Neural cell (in vitro differentiated cells): Measurements from ENCODE around the gene KISS1R. TPM values are rescaled to one million over a fixed set of nuclear protein-coding genes. Genes with fewer than 3 reads are reported as not detected.

Experiments used
- H2AFZ ChIP-seq: fragments of 200-600, 300-800 bp; sonication (generic), shearing (Covaris generic); 2 replicates; pipeline ENCODE4 v1.6.0; 2014; ENCODE audit warnings: low read depth, mild to moderate bottlenecking, antibody characterized with exemption, low read length, moderate library complexity
- H3F3A ChIP-seq: fragments of 200-600 bp; shearing (Covaris generic); 2 replicates; pipeline ENCODE4 v1.6.1; 2016; ENCODE audit warnings: mild to moderate bottlenecking, moderate library complexity, mixed read lengths, antibody characterized with exemption, low read length; ENCODE audit not compliant: insufficient read depth, poor library complexity, severe bottlenecking
- H3K27ac ChIP-seq: fragments of 200-600, 300-800 bp; sonication (generic), shearing (Covaris generic); 2 replicates; pipeline ENCODE4 v1.5.1; 2014; ENCODE audit warnings: mild to moderate bottlenecking, low read length, moderate library complexity
- H3K27me3 ChIP-seq: fragments of 300-800, 200-600 bp; sonication (generic), shearing (Covaris generic); 2 replicates; pipeline ENCODE4 v1.6.0; 2014; ENCODE audit warnings: mild to moderate bottlenecking, low read depth, low read length, moderate library complexity; ENCODE audit not compliant: insufficient read depth
- H3K36me3 ChIP-seq: fragments of 300-800, 200-600 bp; sonication (generic), shearing (Covaris generic); 2 replicates; pipeline ENCODE4 v1.5.1; 2014; ENCODE audit warnings: mild to moderate bottlenecking, antibody characterized with exemption, low read length, moderate library complexity; ENCODE audit not compliant: insufficient read depth
- H3K4me2 ChIP-seq: fragments of 300-800, 200-600 bp; sonication (generic), shearing (Covaris generic); 2 replicates; pipeline ENCODE4 v1.6.0; 2014; ENCODE audit warnings: mild to moderate bottlenecking, low read length
- H3K4me3 ChIP-seq: fragments of 300-800, 200-600 bp; sonication (generic), shearing (Covaris generic); 2 replicates; pipeline ENCODE4 v1.5.1; 2014; ENCODE audit warnings: mild to moderate bottlenecking, low read length, moderate library complexity
- H3K79me2 ChIP-seq: fragments of 200-600 bp; shearing (Covaris generic); replicated peaks from 2 replicates; pipeline ENCODE4 v1.6.0; 2014; ENCODE audit warnings: mild to moderate bottlenecking, low read length, moderate library complexity; ENCODE audit not compliant: insufficient read depth
- H3K9ac ChIP-seq: fragments of 300-800, 200-600 bp; sonication (generic), shearing (Covaris generic); 2 replicates; pipeline ENCODE4 v1.6.1; 2016; ENCODE audit warnings: mild to moderate bottlenecking, low read length, mixed read lengths
- H3K9me2 ChIP-seq: fragments of 200-600 bp; shearing (Covaris generic); 2 replicates; pipeline ENCODE4 v1.6.1; 2016; ENCODE audit warnings: mild to moderate bottlenecking, low read length, mixed read lengths; ENCODE audit not compliant: insufficient read depth
- H3K9me3 ChIP-seq: fragments of 200-600, 300-800 bp; sonication (generic), shearing (Covaris generic); 2 replicates; pipeline ENCODE4 v1.6.1; 2016; ENCODE audit warnings: mild to moderate bottlenecking, mixed run types, low read length, moderate library complexity, mixed read lengths
- H4K20me1 ChIP-seq: fragments of 200-600 bp; shearing (Covaris generic); 2 replicates; pipeline ENCODE4 v1.6.1; 2016; ENCODE audit warnings: mild to moderate bottlenecking, mixed run types; ENCODE audit not compliant: insufficient read depth
- EP300 ChIP-seq: fragments of 450-650 bp; conservative IDR thresholded peaks from 2 replicates; pipeline ENCODE4 v1.6.1; 2014; ENCODE audit warnings: antibody characterized with exemption, mild to moderate bottlenecking, moderate library complexity; ENCODE audit not compliant: poor library complexity, severe bottlenecking
- EZH2 ChIP-seq: fragments of 200-600, 300-800 bp; shearing (Covaris generic), sonication (generic); IDR thresholded peaks from 2 replicates; pipeline ENCODE4 v1.6.1; 2014; ENCODE audit warnings: antibody characterized with exemption, low read length, borderline replicate concordance, mild to moderate bottlenecking; ENCODE audit not compliant: insufficient read depth, poor library complexity, severe bottlenecking
- MXI1 ChIP-seq: fragments of 450-650 bp; conservative IDR thresholded peaks from 2 replicates; pipeline ENCODE4 v1.6.1; 2014; ENCODE audit warnings: antibody characterized with exemption, mild to moderate bottlenecking; ENCODE audit not compliant: poor library complexity, severe bottlenecking
- POLR2AphosphoS5 ChIP-seq: IDR thresholded peaks from 2 replicates; pipeline ENCODE4 v1.6.1; 2012
- RAD21 ChIP-seq: fragments of 450-650 bp; conservative IDR thresholded peaks from 2 replicates; pipeline ENCODE4 v1.6.1; 2014; ENCODE audit warnings: antibody characterized with exemption, mild to moderate bottlenecking, moderate library complexity
- SMC3 ChIP-seq: fragments of 450-650 bp; conservative IDR thresholded peaks from 2 replicates; pipeline ENCODE4 v1.6.1; 2014; ENCODE audit warnings: antibody characterized with exemption, mild to moderate bottlenecking, moderate library complexity; ENCODE audit not compliant: poor library complexity
- TAF1 ChIP-seq: IDR thresholded peaks from 2 replicates; pipeline ENCODE4 v1.6.1; 2012; ENCODE audit warnings: low read depth
- polyA plus RNA-seq: library from polyadenylated mRNA; depleted of rRNA; stranded (reverse); fragments of >200 nt; gene quantifications from 2 replicates; pipeline ENCODE4 v1.2.3, GENCODE V29; 2014
- TF ChIP-seq, protein P1 (sequence below): IDR thresholded peaks from 2 replicates; pipeline ENCODE4 v1.6.1; 2012; ENCODE audit warnings: borderline replicate concordance
- TF ChIP-seq, protein P2 (sequence below): fragments of 450-650 bp; IDR thresholded peaks from 2 replicates; pipeline ENCODE4 v1.5.1; 2014; ENCODE audit warnings: antibody characterized with exemption, mild to moderate bottlenecking, moderate library complexity; ENCODE audit not compliant: poor library complexity, severe bottlenecking

Gene KISS1R
- polyA plus RNA-seq, 1 donor from 2014 or later, result 5.4 TPM

DNA sequence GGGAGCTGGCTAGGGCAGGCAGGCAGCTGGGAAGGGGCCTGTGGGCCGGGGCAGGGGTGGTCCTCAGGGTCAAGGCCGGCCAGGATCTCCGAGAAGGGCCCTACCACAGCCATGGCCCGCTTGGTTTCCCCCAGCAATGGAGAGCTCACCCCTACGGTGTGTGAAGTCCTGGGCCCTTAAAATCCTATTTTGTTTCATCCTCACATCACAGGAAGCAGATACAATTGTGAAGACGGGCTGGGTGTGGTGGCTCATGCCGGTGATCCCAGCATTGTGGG is 15.1 kb upstream of the KISS1R start:
- H3K9me3 ChIP-seq, result no peaks in the 10 kb centered on the region
- TF ChIP-seq EZH2 (no peak), RAD21 (no peak), TAF1 (no peak), EP300 (no peak), MXI1 (no peak), SMC3 (no peak), POLR2AphosphoS5 (no peak)
- TF ChIP-seq, protein P1, sequence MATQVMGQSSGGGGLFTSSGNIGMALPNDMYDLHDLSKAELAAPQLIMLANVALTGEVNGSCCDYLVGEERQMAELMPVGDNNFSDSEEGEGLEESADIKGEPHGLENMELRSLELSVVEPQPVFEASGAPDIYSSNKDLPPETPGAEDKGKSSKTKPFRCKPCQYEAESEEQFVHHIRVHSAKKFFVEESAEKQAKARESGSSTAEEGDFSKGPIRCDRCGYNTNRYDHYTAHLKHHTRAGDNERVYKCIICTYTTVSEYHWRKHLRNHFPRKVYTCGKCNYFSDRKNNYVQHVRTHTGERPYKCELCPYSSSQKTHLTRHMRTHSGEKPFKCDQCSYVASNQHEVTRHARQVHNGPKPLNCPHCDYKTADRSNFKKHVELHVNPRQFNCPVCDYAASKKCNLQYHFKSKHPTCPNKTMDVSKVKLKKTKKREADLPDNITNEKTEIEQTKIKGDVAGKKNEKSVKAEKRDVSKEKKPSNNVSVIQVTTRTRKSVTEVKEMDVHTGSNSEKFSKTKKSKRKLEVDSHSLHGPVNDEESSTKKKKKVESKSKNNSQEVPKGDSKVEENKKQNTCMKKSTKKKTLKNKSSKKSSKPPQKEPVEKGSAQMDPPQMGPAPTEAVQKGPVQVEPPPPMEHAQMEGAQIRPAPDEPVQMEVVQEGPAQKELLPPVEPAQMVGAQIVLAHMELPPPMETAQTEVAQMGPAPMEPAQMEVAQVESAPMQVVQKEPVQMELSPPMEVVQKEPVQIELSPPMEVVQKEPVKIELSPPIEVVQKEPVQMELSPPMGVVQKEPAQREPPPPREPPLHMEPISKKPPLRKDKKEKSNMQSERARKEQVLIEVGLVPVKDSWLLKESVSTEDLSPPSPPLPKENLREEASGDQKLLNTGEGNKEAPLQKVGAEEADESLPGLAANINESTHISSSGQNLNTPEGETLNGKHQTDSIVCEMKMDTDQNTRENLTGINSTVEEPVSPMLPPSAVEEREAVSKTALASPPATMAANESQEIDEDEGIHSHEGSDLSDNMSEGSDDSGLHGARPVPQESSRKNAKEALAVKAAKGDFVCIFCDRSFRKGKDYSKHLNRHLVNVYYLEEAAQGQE, result no peak
- TF ChIP-seq, protein P2, sequence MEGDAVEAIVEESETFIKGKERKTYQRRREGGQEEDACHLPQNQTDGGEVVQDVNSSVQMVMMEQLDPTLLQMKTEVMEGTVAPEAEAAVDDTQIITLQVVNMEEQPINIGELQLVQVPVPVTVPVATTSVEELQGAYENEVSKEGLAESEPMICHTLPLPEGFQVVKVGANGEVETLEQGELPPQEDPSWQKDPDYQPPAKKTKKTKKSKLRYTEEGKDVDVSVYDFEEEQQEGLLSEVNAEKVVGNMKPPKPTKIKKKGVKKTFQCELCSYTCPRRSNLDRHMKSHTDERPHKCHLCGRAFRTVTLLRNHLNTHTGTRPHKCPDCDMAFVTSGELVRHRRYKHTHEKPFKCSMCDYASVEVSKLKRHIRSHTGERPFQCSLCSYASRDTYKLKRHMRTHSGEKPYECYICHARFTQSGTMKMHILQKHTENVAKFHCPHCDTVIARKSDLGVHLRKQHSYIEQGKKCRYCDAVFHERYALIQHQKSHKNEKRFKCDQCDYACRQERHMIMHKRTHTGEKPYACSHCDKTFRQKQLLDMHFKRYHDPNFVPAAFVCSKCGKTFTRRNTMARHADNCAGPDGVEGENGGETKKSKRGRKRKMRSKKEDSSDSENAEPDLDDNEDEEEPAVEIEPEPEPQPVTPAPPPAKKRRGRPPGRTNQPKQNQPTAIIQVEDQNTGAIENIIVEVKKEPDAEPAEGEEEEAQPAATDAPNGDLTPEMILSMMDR, result no peak
- H3K4me3 ChIP-seq, result no peak overlapping the region
- H3K79me2 ChIP-seq, result no peaks in the 10 kb centered on the region
- no peaks in the 10 kb centered on the region for H4K20me1 ChIP-seq
- no peaks in the 10 kb centered on the region for H3K36me3 ChIP-seq
- H3K9me2 ChIP-seq, result no peaks in the 10 kb centered on the region
- H3K9ac ChIP-seq, result no peak overlapping the region
- H3F3A ChIP-seq, result no peaks in the 10 kb centered on the region
- no peaks in the 10 kb centered on the region for H3K27me3 ChIP-seq
- no peak overlapping the region for H3K27ac ChIP-seq
- H2AFZ ChIP-seq, result no peak overlapping the region
- H3K4me2 ChIP-seq, result no peak overlapping the region

DNA sequence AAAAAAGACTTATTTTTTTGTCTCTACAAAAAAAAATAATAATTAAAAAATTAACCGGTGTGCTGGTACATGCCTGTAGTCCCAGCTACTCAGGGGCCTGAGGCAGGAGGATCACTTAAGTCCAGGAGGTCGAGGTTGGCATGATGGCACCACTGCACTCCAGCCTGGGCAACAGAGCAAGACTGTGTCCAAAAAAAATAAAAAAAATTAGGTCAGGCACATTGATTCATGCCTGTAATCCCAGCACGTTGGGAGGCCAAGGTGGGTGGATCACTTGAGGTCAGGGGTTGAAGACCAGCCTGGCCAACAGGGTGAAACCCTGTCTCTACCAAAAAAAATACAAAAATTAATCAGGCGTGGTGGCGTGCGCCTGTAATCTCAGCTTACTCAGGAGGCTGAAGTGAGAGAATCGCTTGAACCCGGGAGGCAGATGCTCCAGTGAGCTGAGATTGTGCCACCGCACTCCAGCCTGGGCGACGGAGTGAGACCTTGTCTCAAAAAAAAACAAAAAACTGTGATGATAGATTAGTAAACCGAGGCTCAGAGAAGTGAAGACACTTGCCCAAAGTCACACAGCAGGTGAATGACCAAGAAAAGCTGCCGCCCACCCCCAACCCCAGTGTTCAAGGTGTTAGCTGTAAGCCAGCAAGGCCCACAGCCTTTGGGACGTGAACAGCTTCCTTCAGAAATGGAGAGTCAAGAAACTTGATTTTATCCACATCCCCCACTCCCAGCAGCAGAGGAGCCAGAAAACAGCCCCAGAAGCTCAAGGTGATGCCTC is 14.5 kb upstream of the KISS1R start:
- no peaks in the 10 kb centered on the region for H3K27me3 ChIP-seq
- peaks cover 3% of the 10 kb centered on the region for H3K79me2 ChIP-seq
- H3K9me2 ChIP-seq, result no peaks in the 10 kb centered on the region
- no peak overlapping the region for H3K9ac ChIP-seq
- no peak overlapping the region for H2AFZ ChIP-seq
- H3K4me2 ChIP-seq, result no peak overlapping the region
- no peaks in the 10 kb centered on the region for H3K9me3 ChIP-seq
- peak overlapping the region; percentile 23 for H3K27ac ChIP-seq
- H3K36me3 ChIP-seq, result no peaks in the 10 kb centered on the region
- H3K4me3 ChIP-seq, result no peak overlapping the region
- no peaks in the 10 kb centered on the region for H4K20me1 ChIP-seq
- TF ChIP-seq MXI1, result no peak
- no peak for TF ChIP-seq TAF1
- no peak for TF ChIP-seq SMC3
- H3F3A ChIP-seq, result no peaks in the 10 kb centered on the region
